ENCODE data around the gene TM4SF5. TPM values are rescaled to one million over a fixed set of nuclear protein-coding genes. Genes with fewer than 3 reads are reported as not detected.

TM4SF5 gene
- polyA plus RNA-seq, 2 donors = 0.07 TPM; not detected in 1

GRCh38 chr17:4738136-4739121 lies 33.3 kb upstream of the TM4SF5 start:
- Histone ChIP-seq H3K4me3 (ENCODE audit: low read depth in 1 of 2, low read length in 2 of 2) (peak overlapping the region; percentile 73 to 81), H3K27me3 (ENCODE audit: control insufficient read depth in 1 of 2, insufficient read depth in 2 of 2, low read length in 2 of 2) (no peaks in the 10 kb centered on the region), H3K4me1 (ENCODE audit: control insufficient read depth in 2 of 2, insufficient read depth in 2 of 2, low read length in 1 of 2) (peaks cover 3 to 5% of the 10 kb centered on the region in 2 donors), H3K27ac (ENCODE audit: low read depth in 2 of 2, low read length in 1 of 2) (peak overlapping the region; percentile 58 to 62), H3K36me3 (ENCODE audit: control insufficient read depth in 2 of 2, insufficient read depth in 2 of 2, low read length in 1 of 2) (no peaks in the 10 kb centered on the region), H3K9me3 (ENCODE audit: control insufficient read depth in 2 of 2, insufficient read depth in 1 of 2, low read depth in 1 of 2, low read length in 1 of 2) (no peaks in the 10 kb centered on the region)
- WGBS, 2 donors = 15 to 18% methylated on average over 41 of the region's 41 CpGs

DNA sequence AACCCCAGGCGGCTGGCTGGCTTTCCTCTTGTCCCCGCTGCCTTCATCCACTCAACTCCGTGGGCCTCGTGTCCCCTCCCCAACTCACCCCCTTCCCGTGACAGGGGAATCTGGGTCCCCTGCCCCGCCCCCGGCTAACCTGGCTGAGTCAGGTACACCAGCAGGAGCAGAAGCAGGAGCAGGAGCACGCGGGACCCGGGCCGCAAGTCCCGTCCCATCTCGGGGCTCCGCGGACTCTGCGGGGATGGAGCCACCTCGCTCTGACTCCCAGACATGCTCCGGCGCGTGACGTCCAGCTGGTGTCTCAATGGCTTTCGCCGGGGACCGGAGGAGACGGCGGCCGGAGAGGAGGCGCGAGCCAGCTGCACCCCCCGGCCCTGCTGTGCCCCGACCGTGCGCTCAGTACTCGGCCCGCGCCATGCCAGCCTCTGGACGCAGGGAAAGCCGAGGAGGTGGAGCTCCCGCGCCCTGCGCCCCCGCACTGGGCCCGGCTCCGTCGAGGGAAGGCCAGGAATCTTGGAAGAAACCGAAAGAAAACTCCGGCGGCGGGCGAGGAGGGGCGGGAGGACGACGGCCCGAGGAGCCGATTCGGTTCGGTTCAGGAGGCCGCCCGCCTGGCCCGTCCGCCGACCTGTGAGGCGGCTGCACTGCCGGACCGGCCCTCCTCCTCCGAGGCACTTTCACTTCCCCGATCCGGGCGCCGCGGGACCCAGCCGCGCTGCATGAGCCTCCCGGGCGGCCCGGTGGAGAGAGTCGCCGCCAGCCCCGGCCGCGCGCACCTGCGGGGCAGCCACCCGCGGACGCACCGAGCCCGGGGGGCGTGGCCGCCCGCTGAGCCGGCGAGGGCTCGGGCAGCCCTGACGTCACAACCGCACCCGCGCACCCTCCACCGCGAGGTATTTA lies 32.3 kb upstream of the TM4SF5 start, which contains the start of the genes CXCL16 and ZMYND15:
CXCL16 (minus strand) TSS at position 807 of the 903 bp plus-strand sequence; CDS start at position 218, 589 bp downstream.
ZMYND15 (plus strand) TSS at position 712 of the 903 bp plus-strand sequence. CDS start 716 bp downstream, outside the sequence.
- H3K27ac ChIP-seq (ENCODE audit: low read depth in 2 of 2, low read length in 1 of 2) = peak within 1 kb of the TSS; percentile 58 to 62
- H3K27me3 ChIP-seq (ENCODE audit: control insufficient read depth in 1 of 2, insufficient read depth in 2 of 2, low read length in 2 of 2) = no peaks in the 10 kb centered on the region
- whole genome bisulfite sequencing, 2 donors = 0% methylated on average over 89 to 100 of the region's 100 CpGs
- H3K36me3 ChIP-seq (ENCODE audit: control insufficient read depth in 2 of 2, insufficient read depth in 2 of 2, low read length in 1 of 2) = no peaks in the 10 kb centered on the region
- H3K9me3 ChIP-seq (ENCODE audit: control insufficient read depth in 2 of 2, insufficient read depth in 1 of 2, low read depth in 1 of 2, low read length in 1 of 2) = no peaks in the 10 kb centered on the region
- H3K4me3 ChIP-seq (ENCODE audit: low read depth in 1 of 2, low read length in 2 of 2) = peak within 1 kb of the TSS; percentile 73 to 81
- peaks cover 3 to 5% of the 10 kb centered on the region in 2 donors for H3K4me1 ChIP-seq (ENCODE audit: control insufficient read depth in 2 of 2, insufficient read depth in 2 of 2, low read length in 1 of 2)

GRCh38 chr17:4740025-4740351 lies 31.7 kb upstream of the TM4SF5 start:
- 8 to 10% methylated on average over 13 of the region's 13 CpGs for WGBS, 2 donors
- Histone ChIP-seq H3K27ac (ENCODE audit: low read depth in 2 of 2, low read length in 1 of 2) (peak overlapping the region in 1 of 2 donors; percentile 62), H3K9me3 (ENCODE audit: control insufficient read depth in 2 of 2, insufficient read depth in 1 of 2, low read depth in 1 of 2, low read length in 1 of 2) (no peaks in the 10 kb centered on the region), H3K36me3 (ENCODE audit: control insufficient read depth in 2 of 2, insufficient read depth in 2 of 2, low read length in 1 of 2) (no peaks in the 10 kb centered on the region), H3K4me1 (ENCODE audit: control insufficient read depth in 2 of 2, insufficient read depth in 2 of 2, low read length in 1 of 2) (peaks cover 5 to 6% of the 10 kb centered on the region in 2 donors), H3K27me3 (ENCODE audit: control insufficient read depth in 1 of 2, insufficient read depth in 2 of 2, low read length in 2 of 2) (no peaks in the 10 kb centered on the region), H3K4me3 (ENCODE audit: low read depth in 1 of 2, low read length in 2 of 2) (peak overlapping the region; percentile 73 to 81)

DNA sequence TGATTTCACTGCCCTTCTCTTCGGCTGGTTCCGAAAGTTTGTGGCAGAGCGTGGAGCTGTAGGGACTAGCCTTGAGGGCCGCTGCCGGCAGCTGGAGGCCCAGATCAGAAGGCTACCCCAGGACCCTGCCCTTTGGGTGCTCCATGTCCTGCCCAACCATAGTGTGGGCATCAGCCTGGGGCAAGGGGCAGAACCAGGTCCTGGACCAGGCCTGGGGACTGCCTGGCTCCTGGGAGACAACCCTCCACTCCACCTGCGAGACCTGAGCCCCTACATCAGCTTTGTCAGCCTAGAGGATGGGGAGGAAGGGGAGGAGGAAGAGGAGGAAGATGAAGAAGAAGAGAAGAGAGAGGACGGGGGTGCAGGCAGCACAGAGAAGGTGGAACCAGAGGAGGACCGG lies 31.1 kb upstream of the TM4SF5 start:
- Histone ChIP-seq H3K9me3 (ENCODE audit: control insufficient read depth in 2 of 2, insufficient read depth in 1 of 2, low read depth in 1 of 2, low read length in 1 of 2) (no peaks in the 10 kb centered on the region), H3K27me3 (ENCODE audit: control insufficient read depth in 1 of 2, insufficient read depth in 2 of 2, low read length in 2 of 2) (no peaks in the 10 kb centered on the region), H3K4me1 (ENCODE audit: control insufficient read depth in 2 of 2, insufficient read depth in 2 of 2, low read length in 1 of 2) (peaks cover 5 to 10% of the 10 kb centered on the region in 2 donors), H3K36me3 (ENCODE audit: control insufficient read depth in 2 of 2, insufficient read depth in 2 of 2, low read length in 1 of 2) (no peaks in the 10 kb centered on the region), H3K4me3 (ENCODE audit: low read depth in 1 of 2, low read length in 2 of 2) (no peak overlapping the region), H3K27ac (ENCODE audit: low read depth in 2 of 2, low read length in 1 of 2) (no peak overlapping the region)
- WGBS, 2 donors = 95 to 97% methylated on average over 8 of the region's 8 CpGs

- no peaks in the 10 kb centered on the region for H3K9me3 ChIP-seq (ENCODE audit: control insufficient read depth in 2 of 2, insufficient read depth in 1 of 2, low read depth in 1 of 2, low read length in 1 of 2)
- H3K27ac ChIP-seq (ENCODE audit: low read depth in 2 of 2, low read length in 1 of 2) = no peak overlapping the region
- no peaks in the 10 kb centered on the region for H3K36me3 ChIP-seq (ENCODE audit: control insufficient read depth in 2 of 2, insufficient read depth in 2 of 2, low read length in 1 of 2)
- H3K4me3 ChIP-seq (ENCODE audit: low read depth in 1 of 2, low read length in 2 of 2) = no peak overlapping the region
- H3K27me3 ChIP-seq (ENCODE audit: control insufficient read depth in 1 of 2, insufficient read depth in 2 of 2, low read length in 2 of 2) = no peaks in the 10 kb centered on the region
- peaks cover 5 to 10% of the 10 kb centered on the region in 2 donors for H3K4me1 ChIP-seq (ENCODE audit: control insufficient read depth in 2 of 2, insufficient read depth in 2 of 2, low read length in 1 of 2)
- 94 to 95% methylated on average over 8 of the region's 8 CpGs for WGBS, 2 donors
Measured at GRCh38 chr17:4741544-4741943, 30.1 kb upstream of the TM4SF5 start.

GRCh38 chr17:4742133-4742532 lies 29.6 kb upstream of the TM4SF5 start:
- Histone ChIP-seq H3K27ac (ENCODE audit: low read depth in 2 of 2, low read length in 1 of 2) (no peak overlapping the region), H3K4me1 (ENCODE audit: control insufficient read depth in 2 of 2, insufficient read depth in 2 of 2, low read length in 1 of 2) (peaks cover 5 to 10% of the 10 kb centered on the region in 2 donors), H3K9me3 (ENCODE audit: control insufficient read depth in 2 of 2, insufficient read depth in 1 of 2, low read depth in 1 of 2, low read length in 1 of 2) (no peaks in the 10 kb centered on the region), H3K36me3 (ENCODE audit: control insufficient read depth in 2 of 2, insufficient read depth in 2 of 2, low read length in 1 of 2) (no peaks in the 10 kb centered on the region), H3K27me3 (ENCODE audit: control insufficient read depth in 1 of 2, insufficient read depth in 2 of 2, low read length in 2 of 2) (no peaks in the 10 kb centered on the region), H3K4me3 (ENCODE audit: low read depth in 1 of 2, low read length in 2 of 2) (no peak overlapping the region)
- WGBS, 2 donors = 68 to 76% methylated on average over 9 of the region's 9 CpGs

DNA sequence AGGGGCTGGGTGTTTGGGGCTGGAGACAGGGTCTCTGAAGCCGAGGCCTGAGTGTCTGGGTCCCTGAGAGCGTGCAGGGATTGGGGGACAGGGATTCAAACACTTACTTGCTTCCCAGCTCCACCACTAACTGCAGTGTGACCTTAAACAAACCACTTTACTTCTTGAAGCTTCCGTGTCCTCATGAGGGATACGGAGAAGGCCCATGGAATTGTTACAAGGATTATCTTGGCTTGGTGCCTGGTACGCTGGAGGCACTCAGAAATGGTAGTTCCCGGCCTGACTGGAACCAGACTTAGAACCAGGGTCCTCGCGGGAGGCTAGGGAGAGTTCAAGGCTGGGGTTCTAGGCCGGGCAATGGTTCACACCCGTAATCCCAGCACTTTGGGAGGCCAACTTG lies 29.1 kb upstream of the TM4SF5 start:
- Histone ChIP-seq H3K36me3 (ENCODE audit: control insufficient read depth in 2 of 2, insufficient read depth in 2 of 2, low read length in 1 of 2) (no peaks in the 10 kb centered on the region), H3K4me1 (ENCODE audit: control insufficient read depth in 2 of 2, insufficient read depth in 2 of 2, low read length in 1 of 2) (peaks cover 5 to 10% of the 10 kb centered on the region in 2 donors), H3K27me3 (ENCODE audit: control insufficient read depth in 1 of 2, insufficient read depth in 2 of 2, low read length in 2 of 2) (no peaks in the 10 kb centered on the region), H3K27ac (ENCODE audit: low read depth in 2 of 2, low read length in 1 of 2) (no peak overlapping the region), H3K4me3 (ENCODE audit: low read depth in 1 of 2, low read length in 2 of 2) (no peak overlapping the region), H3K9me3 (ENCODE audit: control insufficient read depth in 2 of 2, insufficient read depth in 1 of 2, low read depth in 1 of 2, low read length in 1 of 2) (no peaks in the 10 kb centered on the region)
- WGBS, 2 donors = 80 to 83% methylated on average over 10 of the region's 10 CpGs

DNA sequence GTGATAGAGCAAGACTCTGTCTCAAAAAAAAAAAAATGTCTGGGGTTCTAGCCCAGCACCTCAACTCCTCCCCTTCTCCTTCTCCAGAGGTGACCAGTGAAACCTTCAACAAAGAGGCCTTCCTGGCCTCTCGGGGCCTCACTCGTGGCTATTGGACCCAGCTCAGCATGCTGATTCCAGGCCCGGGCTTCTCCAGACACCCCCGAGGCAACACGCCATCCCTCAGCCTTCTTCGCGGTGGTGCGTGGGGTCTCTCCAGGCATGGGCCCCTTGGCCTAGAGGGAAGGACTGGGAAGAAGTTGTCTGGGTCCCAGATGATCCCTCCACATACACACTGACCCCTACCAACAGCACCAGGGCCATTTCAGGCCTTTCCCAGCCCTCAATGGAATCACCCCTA lies 28.5 kb upstream of the TM4SF5 start:
- no peak overlapping the region for H3K4me3 ChIP-seq (ENCODE audit: low read depth in 1 of 2, low read length in 2 of 2)
- H3K27ac ChIP-seq (ENCODE audit: low read depth in 2 of 2, low read length in 1 of 2) = no peak overlapping the region
- H3K36me3 ChIP-seq (ENCODE audit: control insufficient read depth in 2 of 2, insufficient read depth in 2 of 2, low read length in 1 of 2) = no peaks in the 10 kb centered on the region
- no peaks in the 10 kb centered on the region for H3K9me3 ChIP-seq (ENCODE audit: control insufficient read depth in 2 of 2, insufficient read depth in 1 of 2, low read depth in 1 of 2, low read length in 1 of 2)
- WGBS, 2 donors = 86 to 95% methylated on average over 8 of the region's 8 CpGs
- H3K4me1 ChIP-seq (ENCODE audit: control insufficient read depth in 2 of 2, insufficient read depth in 2 of 2, low read length in 1 of 2) = peaks cover 5 to 10% of the 10 kb centered on the region in 2 donors
- no peaks in the 10 kb centered on the region for H3K27me3 ChIP-seq (ENCODE audit: control insufficient read depth in 1 of 2, insufficient read depth in 2 of 2, low read length in 2 of 2)

GRCh38 chr17:4743898-4744297 lies 27.8 kb upstream of the TM4SF5 start:
- H3K4me1 ChIP-seq (ENCODE audit: control insufficient read depth in 2 of 2, insufficient read depth in 2 of 2, low read length in 1 of 2) = peaks cover 3 to 8% of the 10 kb centered on the region in 2 donors
- H3K4me3 ChIP-seq (ENCODE audit: low read depth in 1 of 2, low read length in 2 of 2) = no peak overlapping the region
- H3K27ac ChIP-seq (ENCODE audit: low read depth in 2 of 2, low read length in 1 of 2) = no peak overlapping the region
- 88 to 92% methylated on average over 9 of the region's 9 CpGs for WGBS, 2 donors
- H3K9me3 ChIP-seq (ENCODE audit: control insufficient read depth in 2 of 2, insufficient read depth in 1 of 2, low read depth in 1 of 2, low read length in 1 of 2) = no peaks in the 10 kb centered on the region
- no peaks in the 10 kb centered on the region for H3K36me3 ChIP-seq (ENCODE audit: control insufficient read depth in 2 of 2, insufficient read depth in 2 of 2, low read length in 1 of 2)
- H3K27me3 ChIP-seq (ENCODE audit: control insufficient read depth in 1 of 2, insufficient read depth in 2 of 2, low read length in 2 of 2) = no peaks in the 10 kb centered on the region
